Stimulated activated CD4-positive, alpha-beta T cell treated with anti-CD3 and anti-CD28 coated beads, Interleukin-15, amount 100 ng/mL, for 48 hours (primary cell): ENCODE results near the gene CD34.

Source experiments
- DNase-seq, 2 donors: peaks; one replicate each; pipeline ENCODE4 v3.0.0-alpha.2; 2020; ENCODE audit warnings: low read depth in 2 of 2

The CD34 gene

GRCh38 chr1:207873055-207873890 lies 37.7 kb downstream of the CD34 start:
- DNase-seq: no peak

GRCh38 chr1:207872621-207873020 lies 38.3 kb downstream of the CD34 start:
- no peak for DNase-seq

DNA sequence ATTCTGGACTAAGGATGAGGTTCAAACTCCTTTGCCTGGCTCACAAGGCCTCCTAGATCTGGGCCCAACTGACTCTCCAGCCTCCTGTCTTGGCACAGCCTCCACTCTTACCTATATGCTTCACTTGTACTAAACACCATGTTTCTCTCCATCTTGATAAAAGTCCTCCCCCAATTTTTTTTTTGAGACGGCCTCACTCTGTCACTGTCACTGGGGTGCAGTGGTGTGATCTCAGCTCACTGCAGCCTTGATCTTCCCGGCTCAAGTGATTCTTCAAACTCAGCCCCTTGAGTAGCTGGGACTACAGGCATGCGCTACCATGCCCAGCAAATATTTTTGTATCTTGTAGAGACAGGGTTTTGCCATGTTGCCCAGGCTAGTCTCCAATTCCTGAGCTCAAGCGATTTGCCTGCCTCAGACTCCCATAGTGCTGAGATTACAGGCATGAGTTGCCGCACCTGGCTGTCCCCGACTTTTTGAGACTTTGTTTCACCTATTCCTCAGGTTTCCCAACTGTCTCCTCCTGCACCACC lies 39.7 kb downstream of the CD34 start:
- DNase-seq: no peak

- no peak for DNase-seq
Measured at GRCh38 chr1:207870306-207871031, 40.5 kb downstream of the CD34 start.

DNA sequence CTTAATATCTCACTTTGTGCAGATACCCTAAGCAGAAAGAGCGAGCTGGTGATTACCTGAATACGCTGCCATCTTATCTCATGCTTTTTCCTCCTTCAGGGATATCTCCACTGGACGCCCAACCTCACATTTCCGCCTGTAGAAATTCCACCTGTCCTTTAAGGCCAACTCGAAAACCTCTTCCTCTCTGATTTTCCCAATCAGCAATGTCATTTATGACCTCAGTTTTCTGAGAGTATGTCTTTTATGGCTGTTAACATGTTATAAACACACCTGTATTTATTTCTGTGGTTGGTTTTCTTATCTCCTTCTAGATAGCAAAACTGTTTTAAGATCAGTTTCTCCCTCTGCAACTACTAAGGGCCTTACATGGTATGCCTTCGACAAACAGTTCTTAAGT lies 41.1 kb downstream of the CD34 start:
- DNase-seq: no peak

GRCh38 chr1:207868774-207869721 lies 41.9 kb downstream of the CD34 start:
- DNase-seq: peak in 1 of 2 donors; percentile 55

DNA sequence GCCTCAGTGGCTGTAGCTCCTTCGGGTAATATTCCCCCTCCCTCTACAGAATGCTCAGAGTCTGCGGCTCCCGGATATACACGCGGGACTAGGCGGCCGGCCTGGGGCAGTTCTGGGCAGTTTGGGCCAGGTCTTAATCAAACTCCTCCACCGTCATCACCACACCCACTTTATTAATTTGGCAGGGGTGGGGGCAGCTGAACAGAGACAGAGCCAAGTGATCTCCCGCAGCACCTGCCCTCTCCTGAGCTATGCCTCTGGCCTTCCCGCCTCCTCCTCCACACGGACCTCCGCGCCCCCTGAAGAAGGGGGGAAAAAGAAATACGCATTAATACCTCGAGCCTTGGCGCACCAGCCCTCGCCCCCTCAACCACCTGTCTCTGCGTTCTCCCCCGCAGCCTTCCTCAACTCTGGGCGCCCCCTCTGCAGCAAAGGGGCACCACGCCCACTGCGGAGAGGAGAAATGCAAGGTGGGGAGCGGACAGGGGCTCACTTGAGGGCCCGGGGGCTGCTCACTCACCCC lies 42.6 kb downstream of the CD34 start:
- no peak for DNase-seq

DNA sequence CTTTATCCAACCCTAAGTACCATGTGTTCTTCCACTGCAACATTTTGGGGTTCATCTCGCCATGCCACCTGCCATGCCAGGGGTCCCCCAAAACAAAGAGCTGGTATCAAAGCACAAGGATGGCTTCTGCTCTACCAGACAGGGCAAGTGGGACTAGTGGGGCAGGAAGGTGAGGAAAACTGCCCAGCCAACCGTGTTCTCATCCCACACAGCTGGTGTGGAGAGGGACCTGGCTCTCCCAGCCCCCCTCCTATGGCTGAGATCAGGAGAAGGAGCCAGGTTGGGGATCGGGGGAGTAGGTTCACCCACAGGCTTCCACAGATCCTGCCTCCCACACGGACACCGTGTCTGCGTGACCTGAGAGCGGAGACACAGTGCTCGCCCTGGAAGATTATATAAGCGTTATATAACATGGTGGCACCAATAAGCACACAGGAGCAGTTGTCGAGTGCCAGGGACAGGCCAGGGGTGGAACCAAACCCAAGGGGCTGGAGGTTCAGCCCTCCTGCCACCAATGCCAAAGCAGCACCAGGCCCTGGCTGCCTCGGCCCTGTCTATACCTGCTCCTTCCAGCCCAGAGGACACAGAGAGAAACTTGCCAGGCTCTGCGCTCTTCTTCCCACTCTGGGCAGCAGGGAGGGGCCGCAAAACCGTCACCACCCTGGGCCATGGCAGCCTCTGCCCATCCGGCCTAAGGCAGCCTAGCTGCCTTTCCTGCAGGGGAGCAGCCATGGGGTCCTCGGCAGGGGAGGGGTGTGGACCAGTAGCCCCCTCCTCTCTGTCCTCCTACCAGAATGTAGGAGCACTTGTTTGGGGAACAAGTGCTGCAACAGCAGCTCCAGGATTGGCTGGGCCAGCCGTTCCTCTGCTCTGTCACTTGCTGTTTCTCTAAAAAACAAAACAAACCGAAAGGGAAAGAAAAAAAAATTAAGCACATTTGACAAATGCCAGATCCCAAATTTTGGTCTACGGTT lies 43.5 kb downstream of the CD34 start:
- no peak for DNase-seq

- no peak for DNase-seq
Measured at GRCh38 chr1:207866471-207867135, 44.3 kb downstream of the CD34 start.

GRCh38 chr1:207863893-207864535 lies 46.9 kb downstream of the CD34 start:
- peak in 1 of 2 donors; percentile 39 for DNase-seq

- DNase-seq: no peak
Measured at GRCh38 chr1:207862241-207862787, 48.6 kb downstream of the CD34 start.

- DNase-seq: no peak
Measured at GRCh38 chr1:207861442-207862177, 49.3 kb downstream of the CD34 start.

- no peak for DNase-seq
Measured at GRCh38 chr1:207860531-207860930, 50.4 kb downstream of the CD34 start.

DNA sequence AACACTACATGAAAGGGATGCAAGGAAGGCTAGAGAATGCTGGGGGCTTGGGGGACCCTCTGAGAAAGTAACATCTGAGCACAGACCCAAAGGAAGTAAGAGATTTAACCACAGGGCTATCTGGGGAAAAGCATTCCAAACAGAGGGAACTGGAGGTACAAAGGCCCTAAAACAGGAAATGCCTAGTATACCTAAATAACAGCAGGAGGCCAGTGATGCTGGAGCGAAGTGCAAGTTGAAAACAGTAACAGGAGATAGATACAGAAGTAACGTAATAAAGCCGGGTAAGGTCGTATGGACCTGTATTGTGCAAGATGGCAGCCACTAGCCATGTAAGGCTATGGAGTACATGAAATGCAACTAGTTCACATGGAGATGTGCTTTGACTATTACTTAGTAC lies 52.1 kb downstream of the CD34 start:
- no peak for DNase-seq

DNA sequence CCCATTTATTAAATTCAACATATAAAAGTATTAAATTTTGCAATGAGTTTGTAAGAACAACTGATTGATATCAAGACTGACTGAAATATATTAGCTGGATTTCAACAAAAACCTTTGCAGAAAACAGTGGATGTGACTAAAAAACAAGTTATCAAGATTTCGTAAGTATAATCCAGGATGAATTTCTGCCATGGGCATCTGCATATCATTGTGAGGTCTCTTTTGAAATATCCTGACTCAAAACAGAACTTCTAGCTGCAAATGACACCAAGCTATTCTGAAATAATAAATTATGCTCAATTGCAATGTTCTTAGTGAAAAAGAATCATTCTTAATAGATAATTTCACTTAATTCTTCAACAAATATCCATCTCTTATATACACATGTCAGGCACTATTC lies 52.6 kb downstream of the CD34 start:
- DNase-seq: no peak

DNA sequence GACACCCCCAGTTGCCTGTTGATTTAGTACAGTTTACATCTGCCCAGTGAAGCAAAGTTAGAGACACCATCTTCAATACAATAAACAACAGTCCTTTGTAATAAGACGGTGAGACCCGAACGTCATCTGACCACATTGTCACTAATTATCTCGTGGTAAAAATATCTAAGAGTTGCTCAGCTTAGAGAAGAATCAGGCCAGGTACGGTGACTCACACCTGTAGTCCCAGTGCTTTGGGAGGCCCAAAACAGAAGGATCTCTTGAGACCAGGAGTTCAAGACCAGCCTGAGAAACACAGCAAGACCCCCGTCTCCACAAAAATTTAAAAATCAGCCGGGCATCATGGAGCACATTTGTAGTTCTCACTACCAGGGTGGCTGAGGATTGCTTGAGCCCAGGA lies 53.5 kb downstream of the CD34 start:
- no peak for DNase-seq

GRCh38 chr1:207856276-207857023 lies 54.5 kb downstream of the CD34 start:
- DNase-seq: no peak

GRCh38 chr1:207854001-207854400 lies 56.9 kb downstream of the CD34 start:
- DNase-seq: no peak
